Hepatocyte (in vitro differentiated cells): Measurements from ENCODE around the gene PNO1.

Source experiments
- EZH2 ChIP-seq: fragments of 200-600 bp; sonication (generic); IDR thresholded peaks from 2 replicates; pipeline ENCODE4 v1.6.1; 2016; ENCODE audit warnings: antibody characterized with exemption, mild to moderate bottlenecking, borderline replicate concordance
- EZH2phosphoT487 ChIP-seq: fragments of 200-600 bp; sonication (generic); IDR thresholded peaks from one replicate; pipeline ENCODE4 v1.6.1; 2018; ENCODE audit warnings: antibody characterized with exemption, mild to moderate bottlenecking, low read depth, moderate library complexity; ENCODE audit not compliant: unreplicated experiment, severe bottlenecking
- TF ChIP-seq, protein P1 (sequence below): fragments of 200-600 bp; sonication (generic); IDR thresholded peaks from 2 replicates; pipeline ENCODE4 v1.5.1; 2016; ENCODE audit warnings: antibody characterized with exemption, mild to moderate bottlenecking; ENCODE audit not compliant: poor library complexity

GRCh38 chr2:68115965-68116364 is 41.7 kb upstream of the PNO1 start:
- TF ChIP-seq, protein P1, sequence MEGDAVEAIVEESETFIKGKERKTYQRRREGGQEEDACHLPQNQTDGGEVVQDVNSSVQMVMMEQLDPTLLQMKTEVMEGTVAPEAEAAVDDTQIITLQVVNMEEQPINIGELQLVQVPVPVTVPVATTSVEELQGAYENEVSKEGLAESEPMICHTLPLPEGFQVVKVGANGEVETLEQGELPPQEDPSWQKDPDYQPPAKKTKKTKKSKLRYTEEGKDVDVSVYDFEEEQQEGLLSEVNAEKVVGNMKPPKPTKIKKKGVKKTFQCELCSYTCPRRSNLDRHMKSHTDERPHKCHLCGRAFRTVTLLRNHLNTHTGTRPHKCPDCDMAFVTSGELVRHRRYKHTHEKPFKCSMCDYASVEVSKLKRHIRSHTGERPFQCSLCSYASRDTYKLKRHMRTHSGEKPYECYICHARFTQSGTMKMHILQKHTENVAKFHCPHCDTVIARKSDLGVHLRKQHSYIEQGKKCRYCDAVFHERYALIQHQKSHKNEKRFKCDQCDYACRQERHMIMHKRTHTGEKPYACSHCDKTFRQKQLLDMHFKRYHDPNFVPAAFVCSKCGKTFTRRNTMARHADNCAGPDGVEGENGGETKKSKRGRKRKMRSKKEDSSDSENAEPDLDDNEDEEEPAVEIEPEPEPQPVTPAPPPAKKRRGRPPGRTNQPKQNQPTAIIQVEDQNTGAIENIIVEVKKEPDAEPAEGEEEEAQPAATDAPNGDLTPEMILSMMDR, result no peak
- TF ChIP-seq EZH2 (no peak), EZH2phosphoT487 (no peak)
